NCI-H748 treated with DMSO at 0.1 percent for 48 hours (cell line): Measurements from ENCODE around the gene RAMP3.

Experiments used
- DNase-seq: peaks from one replicate; lab custom pipeline; 2025; lab: John Stamatoyannopoulos, UW

The RAMP3 gene

DNA sequence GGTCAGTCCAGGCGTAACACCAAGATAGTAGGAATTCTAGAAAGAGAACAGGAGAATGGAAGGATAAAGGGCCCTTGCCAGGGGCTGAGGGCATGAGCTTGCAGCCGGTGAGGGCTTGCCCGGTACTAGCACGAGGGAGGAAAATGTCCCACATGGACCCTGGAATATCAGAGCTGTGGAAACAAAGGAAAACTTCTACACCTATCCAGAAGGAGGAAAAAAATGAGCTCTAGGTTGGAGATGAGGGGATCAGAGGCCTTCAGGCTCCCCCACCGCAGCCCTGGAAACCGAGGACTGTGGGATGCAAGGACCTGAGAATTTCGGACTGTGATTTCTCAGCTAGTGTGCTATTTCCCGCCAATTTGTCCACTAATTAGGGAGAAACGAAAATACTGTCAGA is 22.1 kb downstream of the RAMP3 start:
- DNase-seq: no peak

DNA sequence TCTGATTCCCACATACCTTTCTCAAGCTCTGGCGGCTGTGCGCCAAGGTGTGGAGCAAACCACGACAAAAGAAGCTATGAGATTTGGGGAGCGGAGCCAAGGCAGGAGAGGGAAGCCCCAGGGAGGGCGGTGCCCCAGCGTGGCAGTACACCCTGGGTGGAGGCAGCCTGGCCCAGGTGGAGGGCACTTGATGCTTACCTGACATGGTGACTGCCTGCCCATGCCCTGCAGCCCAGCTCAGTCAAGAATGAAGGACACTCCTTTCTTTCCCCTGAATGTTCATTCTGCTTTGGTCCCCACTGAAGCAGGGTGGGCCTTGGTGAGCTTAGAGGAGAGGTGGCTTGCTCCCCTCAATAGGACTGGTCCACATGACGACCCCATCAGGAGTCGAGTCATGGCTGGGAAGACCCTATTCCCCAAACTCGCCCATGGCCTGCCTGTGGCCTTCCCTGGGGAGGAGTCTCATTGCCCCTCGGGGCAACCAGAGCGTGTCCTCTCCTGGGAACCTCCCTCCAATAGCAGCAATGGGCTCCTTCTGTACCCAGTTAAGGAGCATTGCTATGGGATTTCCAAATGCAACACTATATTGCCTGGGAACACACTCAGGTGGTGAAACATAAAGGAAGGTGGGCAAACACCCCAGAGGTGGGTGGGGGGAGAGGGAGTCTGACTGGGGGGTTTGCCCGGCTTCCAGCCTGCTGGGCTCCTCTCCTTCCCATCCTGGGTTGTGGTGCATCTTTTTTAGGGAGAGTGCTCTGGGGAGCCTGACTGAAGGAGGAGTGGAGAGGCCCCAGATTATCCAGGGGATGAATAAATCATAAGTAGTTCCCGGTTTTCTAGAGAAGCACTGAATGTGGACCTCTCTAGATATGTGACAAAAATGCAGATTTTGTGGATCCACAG is 22.7 kb downstream of the RAMP3 start:
- DNase-seq: no peak

DNA sequence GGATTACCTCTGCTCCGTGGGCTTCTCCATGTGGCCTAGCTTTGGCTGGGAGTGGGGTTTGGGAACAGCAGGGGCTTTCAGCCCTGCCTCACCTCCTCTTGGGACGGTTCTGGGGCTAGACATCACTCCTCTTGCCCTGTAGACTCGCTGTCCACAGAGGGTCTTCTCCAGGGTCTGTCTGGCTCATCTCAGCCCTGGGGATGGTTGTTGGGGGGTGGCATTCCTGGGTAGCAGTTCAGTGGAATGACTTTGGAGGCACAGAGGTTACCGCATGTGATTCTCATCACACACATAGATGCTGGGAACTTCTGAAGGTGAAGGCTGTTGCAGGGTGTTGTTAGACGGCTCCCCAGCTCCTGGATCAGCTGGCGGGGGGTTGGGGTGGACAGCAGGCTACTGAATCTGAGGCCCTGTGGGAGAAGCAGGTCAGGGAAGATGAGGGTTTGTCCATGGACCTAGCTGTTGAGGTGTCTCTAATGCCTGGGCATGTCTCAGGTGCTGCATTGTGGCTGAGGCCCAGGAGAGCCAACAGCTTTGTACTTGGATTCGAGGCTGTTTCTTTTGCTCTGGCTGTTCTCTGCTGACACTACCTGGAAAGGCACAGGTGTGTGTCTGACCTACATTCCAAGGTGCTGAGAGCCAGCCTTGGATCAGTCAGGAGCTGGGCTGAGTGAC is 23.8 kb downstream of the RAMP3 start:
- no peak for DNase-seq

DNA sequence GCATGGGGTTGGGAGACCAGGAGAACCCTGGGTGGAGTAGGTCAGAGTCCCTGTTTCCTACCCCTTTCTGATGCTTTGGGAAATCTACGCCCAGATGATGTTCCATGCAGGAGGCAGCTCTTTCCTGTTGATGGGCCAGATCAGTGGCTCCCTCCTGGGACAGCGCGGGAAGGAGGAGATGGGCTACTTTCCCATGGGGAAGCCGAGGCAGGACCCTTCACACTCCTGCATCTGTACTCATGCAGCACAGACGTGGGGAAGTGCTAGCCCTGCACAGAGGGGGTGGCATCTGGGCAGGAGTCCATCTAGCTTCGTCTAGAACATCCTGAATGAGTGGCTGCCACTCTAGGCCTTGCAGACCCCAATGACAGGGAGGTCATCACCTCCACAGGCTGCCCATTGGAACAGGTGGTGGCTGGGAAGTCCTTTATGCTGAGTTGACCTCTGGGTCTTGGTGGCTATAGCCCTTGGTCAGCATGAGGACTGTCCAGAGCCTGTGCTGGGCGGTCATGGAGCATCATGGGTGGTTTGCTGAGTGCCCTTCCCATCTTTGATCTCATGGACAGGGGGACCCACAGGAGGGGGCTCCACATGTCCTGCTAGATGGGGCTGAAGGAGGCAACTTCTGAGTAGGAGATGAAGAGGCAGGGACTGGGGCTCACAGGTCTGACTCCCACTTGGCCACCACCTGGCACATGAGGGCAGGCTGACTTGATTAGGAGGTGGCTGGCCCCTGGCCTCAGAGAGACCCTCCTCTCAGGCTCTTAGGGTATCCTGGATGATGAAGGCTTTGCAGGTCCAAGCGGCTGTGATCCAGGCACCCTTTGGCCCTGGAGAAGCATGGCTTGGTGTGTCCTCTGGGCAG is 24.6 kb downstream of the RAMP3 start:
- DNase-seq: no peak

DNA sequence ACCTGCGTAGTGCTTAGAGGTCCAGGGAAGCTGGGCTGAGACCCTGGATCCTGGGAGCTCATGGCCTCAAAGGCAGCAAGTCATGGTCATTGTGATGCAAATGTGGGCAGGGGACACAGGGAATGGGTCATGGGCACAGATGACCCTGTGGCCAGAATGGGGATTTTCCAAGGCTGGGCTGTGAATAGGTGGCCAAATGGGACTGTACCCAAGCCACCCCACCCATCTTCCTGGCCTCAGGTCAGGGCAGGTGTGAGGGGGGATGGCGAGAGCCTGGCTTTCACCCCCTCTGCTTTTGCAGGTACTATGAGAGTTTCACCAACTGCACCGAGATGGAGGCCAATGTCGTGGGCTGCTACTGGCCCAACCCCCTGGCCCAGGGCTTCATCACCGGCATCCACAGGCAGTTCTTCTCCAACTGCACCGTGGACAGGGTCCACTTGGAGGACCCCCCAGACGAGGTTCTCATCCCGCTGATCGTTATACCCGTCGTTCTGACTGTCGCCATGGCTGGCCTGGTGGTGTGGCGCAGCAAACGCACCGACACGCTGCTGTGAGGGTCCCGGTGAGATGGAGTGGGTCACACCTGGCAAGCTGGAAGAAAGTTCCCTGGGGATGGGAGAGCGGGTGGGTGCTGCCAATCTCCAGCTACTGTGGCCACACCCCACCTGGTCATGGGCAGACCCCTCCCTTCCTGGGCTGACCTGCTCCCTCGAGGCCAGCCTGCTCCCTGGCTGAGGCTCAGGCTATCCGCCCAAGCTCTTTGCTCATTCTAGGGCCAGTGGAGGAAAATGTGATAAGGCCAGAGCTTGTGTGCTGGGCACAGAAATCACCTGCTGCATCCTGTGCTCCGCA is 25.5 kb downstream of the RAMP3 start:
- no peak for DNase-seq

DNA sequence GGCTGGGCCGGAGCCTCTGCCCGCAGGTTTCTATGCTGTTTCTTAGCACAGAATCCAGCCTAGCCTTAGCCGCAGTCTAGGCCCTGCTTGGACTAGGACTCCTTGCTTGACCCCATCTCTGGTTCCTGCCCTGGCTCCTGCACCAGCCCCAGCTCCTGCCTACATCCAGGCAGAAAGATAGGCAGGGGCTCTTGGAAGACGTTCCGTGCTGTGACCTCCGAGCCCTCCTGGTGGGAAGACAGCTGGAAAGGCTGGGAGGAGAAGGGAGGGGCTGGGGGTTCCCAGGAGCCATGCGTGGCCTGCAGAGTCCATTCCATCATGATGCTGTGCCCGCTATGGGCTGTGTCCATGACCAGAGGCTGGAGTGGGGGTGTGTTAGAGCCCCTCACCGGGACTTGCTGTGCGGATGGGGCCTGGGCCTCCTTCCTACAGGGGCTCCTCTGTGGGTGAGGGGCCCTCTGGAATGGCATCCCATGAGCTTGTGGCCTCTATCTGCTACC is 26.2 kb downstream of the RAMP3 start:
- no peak for DNase-seq

DNA sequence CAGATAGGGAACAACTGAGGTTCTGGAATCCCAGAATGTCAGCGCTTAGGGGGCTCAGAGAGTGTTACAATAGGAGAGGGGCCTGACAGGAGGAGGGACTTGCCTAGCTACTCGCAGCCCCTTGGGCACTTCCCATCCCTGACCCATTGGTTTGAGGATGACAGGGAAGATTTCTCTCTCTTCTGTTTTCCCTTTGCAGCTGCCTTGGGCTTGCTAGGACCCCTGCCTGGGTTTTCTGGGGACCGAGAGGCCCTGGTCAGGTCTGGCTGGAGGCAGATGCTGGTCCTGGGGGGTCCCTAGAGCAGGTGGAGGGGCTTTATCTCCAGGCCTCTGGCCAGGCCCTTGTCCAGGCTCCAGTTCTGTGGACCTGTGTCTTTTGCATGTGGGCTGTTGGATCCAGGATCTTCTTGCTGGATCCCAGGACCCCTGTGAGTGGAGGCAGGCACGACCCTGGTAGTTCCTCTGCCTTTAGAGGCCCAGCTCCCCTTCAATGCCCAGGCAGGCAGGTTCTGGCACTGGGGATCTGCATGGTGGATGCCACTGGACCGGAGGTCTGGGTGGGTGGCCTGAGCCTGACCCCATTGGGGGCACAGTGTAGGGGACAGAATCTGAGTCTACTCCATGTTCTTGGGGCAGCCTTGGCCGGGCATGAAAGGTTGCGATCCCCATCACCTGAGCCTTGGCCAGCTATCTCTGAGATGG is 26.9 kb downstream of the RAMP3 start:
- DNase-seq: no peak

DNA sequence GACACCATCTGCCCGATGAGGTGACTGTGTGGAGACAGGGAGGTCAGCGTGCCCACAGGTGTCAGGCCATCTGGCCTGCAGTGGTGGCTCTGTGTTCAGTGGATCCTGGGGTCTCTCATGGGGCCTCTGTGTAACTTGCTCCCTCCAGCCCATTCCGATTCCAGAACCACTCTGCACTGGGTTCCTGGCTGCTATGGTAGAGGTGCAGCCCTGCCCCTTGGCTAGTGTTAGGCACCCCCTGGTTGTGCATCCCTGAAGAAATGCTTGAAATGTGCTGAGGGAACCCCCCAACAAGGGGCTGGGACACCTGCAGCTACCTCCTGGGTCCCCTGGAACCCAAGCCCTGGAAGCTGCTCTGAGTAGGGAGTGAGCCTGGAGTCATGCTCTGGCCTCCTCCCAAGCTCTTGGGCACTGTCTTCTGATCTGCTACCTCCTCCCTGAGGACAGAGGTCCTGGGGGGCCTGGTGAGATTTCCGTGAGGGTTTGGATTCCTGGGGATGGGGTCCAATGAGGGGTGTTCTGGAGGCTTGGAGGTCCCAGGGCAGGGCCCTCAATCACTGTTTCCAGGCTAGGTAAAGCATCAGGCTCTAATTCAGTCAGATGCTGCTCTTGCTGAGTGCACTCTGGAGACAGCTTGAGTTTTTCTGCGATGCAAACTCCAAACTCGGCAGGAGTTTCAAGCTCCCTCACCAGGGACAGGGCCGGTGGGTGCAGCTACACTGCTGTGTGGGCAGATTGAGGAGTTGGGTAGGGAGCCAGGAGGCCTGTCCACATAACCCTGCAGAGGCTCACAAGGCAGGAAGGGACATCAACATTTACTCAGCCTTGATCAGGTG is 27.7 kb downstream of the RAMP3 start:
- DNase-seq: no peak

DNA sequence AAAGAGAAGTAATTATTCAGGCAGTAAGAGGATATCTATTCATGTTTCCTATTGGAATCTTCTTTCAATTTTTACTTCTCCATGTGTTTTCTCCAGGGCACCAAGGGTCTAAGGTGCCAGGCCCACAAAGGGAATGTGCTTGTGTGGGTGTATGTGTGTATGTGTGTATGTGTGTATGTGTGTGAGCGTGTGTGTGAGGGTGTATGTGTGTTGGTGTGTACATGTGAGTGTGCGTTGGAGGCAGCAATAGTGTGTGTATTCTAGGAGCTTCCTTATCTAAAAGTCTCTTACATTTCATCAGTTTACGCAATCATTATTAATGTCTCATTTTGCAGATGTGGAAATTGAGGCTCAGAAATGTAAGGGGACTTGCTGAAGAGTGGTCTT is 28.3 kb downstream of the RAMP3 start:
- no peak for DNase-seq

DNA sequence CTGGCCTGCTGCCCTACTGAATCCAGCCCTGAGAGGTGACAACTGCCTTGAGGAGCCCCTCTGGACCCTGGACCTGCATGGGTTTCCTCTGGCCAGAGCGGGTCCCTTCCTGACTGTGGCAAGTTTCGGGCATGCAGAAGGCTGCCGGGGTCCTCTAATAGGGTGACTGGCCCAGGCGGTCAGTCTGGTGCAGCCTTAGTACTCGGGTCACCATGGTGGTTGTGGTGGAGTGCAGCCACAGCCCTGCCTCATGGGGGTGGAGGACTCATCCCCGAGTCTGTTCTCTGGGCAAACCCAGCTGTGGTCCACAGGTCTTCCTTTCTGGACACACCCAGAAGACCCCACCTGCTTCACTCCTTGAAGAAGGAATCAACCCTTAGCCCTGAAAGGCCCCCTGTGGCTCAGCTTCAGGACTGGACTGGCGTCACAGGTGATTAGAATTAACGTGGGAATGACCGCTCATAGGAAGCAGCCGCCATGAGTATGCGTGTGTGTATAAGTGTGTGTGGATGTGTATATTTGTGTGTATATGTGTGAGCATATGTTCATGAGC is 28.7 kb downstream of the RAMP3 start:
- DNase-seq: no peak

DNA sequence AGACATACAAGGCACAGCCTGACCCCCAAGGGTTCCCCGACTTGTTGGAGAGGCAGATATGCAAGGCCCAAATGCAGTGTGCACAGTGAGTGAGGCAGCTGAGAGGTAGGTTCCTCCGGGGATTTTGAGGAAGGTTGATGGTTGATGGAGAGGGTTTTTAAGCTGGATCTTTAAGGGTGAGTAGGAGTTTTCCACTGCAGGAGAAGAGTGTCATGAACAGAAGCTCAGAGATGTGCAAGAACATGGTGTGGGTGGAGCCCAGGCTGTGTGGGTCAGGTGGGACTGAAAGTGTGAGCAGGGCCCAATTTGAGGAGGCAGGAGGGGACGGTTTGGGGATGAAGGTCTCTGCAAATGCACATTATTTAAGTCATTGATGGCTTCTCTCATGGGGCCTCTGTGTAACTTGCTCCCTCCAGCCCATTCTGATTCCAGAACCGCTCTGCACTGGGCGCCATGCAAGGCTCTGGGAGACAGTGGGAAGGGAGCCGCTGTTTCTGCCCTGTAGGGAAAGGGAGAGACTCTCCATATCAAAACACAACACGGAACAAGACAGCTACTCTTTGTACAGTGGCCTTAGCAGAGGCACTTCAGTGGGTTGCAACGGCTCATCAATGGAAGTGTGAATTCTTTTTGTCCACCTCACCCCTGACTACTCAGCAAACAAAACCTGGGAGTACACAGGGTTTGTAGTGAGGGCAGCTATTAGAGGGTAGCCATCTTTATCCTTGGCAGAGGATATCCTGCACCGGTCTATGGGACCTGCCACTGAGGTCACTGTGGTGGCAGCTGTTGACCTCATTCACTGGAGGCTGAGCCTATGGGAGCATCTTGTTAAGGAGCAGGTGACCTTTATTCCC is 29.7 kb downstream of the RAMP3 start:
- DNase-seq: no peak

DNA sequence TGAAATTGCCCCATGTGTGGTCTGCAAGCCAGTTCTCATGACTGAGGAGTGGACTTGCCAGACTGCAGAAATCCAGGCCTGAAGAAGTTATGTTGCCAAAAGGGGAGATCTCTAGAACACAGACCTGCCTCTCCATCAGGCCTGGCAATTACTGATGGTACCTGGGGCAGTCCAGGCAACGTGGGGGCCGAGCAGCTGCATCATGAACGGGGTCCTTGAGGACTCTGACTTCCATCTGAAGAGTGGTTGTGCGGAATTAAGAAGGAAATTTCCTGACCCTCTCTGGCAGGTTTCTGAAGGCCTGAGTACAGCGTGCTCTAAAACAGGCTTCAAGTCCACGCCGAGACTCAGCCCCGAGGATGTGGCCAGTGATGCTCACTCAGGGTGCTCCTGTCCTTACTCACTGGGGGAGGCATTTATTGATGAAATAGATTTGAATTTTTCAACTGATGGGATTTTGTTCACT is 30.4 kb downstream of the RAMP3 start:
- DNase-seq: no peak

DNA sequence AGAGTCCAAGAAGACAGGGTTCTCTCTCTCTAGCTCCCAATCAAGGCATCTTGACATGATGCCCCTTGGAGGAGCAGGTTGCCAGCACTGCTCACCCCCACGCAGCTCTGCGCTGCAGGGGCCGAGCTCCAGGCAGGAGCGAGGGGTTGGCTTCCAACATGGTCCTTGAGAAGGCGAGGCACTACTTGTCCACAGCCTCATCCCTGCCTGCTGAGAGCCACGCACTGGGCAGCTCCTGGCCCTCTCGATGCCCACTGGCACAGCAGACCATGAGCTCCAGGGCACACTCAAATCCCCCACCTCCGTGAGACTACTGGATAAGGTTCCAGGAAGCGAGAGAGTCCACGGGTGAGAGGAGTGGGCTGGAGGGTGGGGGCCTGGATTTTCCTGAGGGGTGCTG is 31.1 kb downstream of the RAMP3 start:
- DNase-seq: no peak

DNA sequence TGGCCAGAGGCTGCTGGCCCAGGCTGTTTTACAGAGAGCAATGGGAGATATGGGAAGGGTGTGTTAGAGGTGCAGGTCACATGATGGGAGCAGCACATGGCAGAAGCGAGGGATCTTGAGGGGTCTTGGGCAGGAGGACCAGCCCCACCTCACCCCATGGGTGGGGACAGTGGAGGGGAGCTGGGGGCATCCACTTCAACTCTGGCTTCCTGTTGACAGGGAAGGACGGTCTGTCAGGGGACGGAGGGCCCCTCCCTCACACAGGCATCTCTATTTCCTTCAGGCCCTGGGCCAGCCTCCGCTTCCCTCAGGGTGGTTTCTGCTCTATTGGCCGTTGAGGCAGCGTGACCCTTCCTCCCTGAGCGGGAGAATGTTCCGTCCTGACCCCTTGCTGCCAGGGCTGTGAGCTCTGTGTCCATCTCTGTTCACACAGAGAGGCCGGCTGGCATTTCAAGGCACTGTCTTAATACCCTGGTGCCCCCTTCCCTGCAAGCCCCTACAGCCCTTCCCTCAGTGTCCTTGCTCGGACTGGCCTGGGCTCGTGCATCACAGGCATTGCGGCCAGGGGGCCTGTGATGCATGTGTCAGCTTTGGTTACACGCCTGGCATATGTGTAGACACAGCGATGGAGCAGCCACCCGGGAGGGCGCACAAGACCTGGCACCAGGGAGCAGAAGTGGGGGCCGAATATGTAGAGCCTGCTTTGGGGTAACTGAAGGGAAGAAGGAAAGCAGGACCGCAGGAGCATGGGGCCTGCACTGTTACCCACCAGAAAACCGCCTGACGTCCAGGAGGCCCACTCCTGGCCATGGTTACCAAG is 31.8 kb downstream of the RAMP3 start:
- DNase-seq: no peak

DNA sequence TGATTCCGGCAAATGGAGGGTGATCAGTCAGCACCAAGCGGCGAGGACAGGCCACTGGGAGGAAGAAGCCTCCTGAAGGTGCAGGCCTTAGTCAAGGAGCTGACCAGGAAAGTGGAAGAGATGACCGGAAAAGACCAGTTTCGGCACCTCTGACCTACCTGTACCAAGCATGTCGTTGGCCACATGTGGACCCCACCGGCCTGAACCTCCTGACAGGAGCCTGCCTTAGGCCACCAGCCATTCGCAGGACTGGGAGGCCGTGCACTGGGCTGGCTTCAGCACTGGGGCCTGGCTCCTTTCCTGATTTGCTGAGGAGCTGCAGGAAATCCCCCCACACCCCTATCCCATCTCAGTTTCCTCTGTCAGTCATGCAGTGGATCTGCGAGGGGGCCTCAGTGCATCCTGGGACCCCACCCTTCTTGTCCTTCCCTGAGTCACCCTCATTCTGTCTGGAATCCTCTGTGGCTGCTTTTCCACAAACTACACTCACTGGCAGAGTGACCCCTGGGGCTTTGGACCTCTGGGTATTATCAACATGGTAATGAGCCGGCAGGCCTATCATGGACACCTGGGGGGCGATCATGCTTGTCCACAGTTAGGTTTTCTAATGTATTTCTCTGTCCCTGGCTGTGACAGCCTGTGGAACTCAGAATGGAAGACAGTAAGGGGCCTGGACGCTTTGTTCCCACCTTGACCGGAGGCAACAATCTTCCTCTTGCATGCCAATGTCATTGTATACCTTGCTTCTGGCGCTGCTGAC is 33.0 kb downstream of the RAMP3 start:
- DNase-seq: no peak

DNA sequence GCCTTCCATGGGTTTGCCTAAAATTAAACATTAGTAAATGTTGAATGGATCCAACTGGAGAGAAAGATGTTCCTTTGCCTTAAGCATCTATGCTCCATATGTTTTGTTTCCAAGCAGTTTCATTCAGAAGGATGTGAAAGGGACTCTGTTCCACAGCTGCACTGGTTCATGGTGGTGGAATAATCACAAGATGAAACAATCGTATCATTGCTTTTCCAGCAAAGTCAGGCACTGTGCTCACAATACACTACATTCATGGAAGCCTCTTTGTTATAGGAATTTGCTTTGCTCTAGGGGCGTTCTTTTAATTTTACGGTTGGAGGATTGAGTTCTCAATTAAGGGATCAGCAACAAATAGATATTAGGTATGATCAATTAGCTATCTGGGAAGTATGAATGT is 33.8 kb downstream of the RAMP3 start:
- no peak for DNase-seq

DNA sequence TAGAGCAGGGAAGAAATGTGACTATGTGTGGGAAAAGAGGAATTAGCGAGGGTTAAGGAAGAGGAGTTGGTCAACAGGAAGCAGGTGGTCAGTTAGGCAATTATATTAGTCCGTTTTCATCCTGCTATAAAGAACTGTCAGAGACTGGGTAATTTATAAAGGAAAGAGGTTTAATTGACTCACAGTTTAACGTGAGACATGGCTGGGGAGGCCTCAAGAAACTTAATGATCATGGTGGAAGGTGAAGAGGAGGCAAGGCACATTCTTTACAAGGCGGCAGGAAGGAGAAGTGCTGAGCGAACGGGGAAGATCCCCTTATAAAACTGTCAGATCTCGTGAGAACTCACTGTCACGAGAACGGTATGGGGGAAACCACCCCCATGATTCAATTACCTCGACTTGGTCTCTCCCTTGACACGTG is 35.0 kb downstream of the RAMP3 start:
- no peak for DNase-seq
